Ramos (cell line): ENCODE measurements around the gene AUP1.

Experiments
- in situ Hi-C: fragments of 300-500 bp; cut with MboI; formaldehyde crosslinking; loops from one replicate; pipeline ENCODE4 v1.14.3; 2022; ENCODE audit warnings: low sequenced_read_pairs; ENCODE audit not compliant: unreplicated experiment

Gene AUP1

GRCh38 chr2:74515981-74516633, 13.4 kb downstream of the AUP1 start:
- in situ Hi-C loops = no loop called here

GRCh38 chr2:74515271-74515980, 14.1 kb downstream of the AUP1 start:
- in situ Hi-C loops = no loop called here

- in situ Hi-C loops = no loop called here
Measured at GRCh38 chr2:74514368-74515270, 14.9 kb downstream of the AUP1 start, which contains the start of gene TLX2. TLX2 (plus strand) TSS chr2:74514450; CDS start chr2:74514807, 357 bp downstream.

GRCh38 chr2:74513605-74514367, 15.7 kb downstream of the AUP1 start:
- in situ Hi-C loops = no loop called here

- in situ Hi-C loops = no loop called here
Measured at GRCh38 chr2:74512744-74513604, 16.5 kb downstream of the AUP1 start.

- in situ Hi-C loops = no loop called here
Measured at GRCh38 chr2:74511104-74511989, 18.2 kb downstream of the AUP1 start.

GRCh38 chr2:74510272-74510671, 19.2 kb downstream of the AUP1 start:
- in situ Hi-C loops = no loop called here

GRCh38 chr2:74507926-74508520, 21.5 kb downstream of the AUP1 start:
- in situ Hi-C loops = no loop called here

- in situ Hi-C loops = no loop called here
Measured at GRCh38 chr2:74507145-74507925, 22.2 kb downstream of the AUP1 start, which contains the start of gene PCGF1. PCGF1 (minus strand) TSS chr2:74507695; CDS start chr2:74507668, 27 bp downstream.

GRCh38 chr2:74505448-74506246, 23.9 kb downstream of the AUP1 start:
- in situ Hi-C loops = no loop called here

GRCh38 chr2:74504591-74504990, 24.9 kb downstream of the AUP1 start:
- in situ Hi-C loops = no loop called here

- in situ Hi-C loops = no loop called here
Measured at GRCh38 chr2:74503506-74504475, 25.7 kb downstream of the AUP1 start.

GRCh38 chr2:74502720-74503505, 26.6 kb downstream of the AUP1 start:
- in situ Hi-C loops = no loop called here

- in situ Hi-C loops = no loop called here
Measured at GRCh38 chr2:74502147-74502719, 27.3 kb downstream of the AUP1 start.
